GM23248 (cell line): Measurements from ENCODE around the gene PALMD. TPM values are rescaled to one million over a fixed set of nuclear protein-coding genes. Genes with fewer than 3 reads are reported as not detected.

ENCODE experiments used
- DNase-seq: peaks from one replicate; pipeline ENCODE4 v3.0.0-alpha.2; 2015
- H2AFZ ChIP-seq: fragments of 200-600 bp; sonication (generic); 2 replicates; pipeline ENCODE4 v1.6.1; 2016; ENCODE audit warnings: antibody characterized with exemption
- H3F3A ChIP-seq: fragments of 200-600 bp; sonication (generic); 2 replicates; pipeline ENCODE4 v1.6.1; 2016; ENCODE audit warnings: mild to moderate bottlenecking, antibody characterized with exemption, mixed run types; ENCODE audit not compliant: insufficient read depth
- H3K27ac ChIP-seq: fragments of 200-600 bp; sonication (generic); 2 replicates; pipeline ENCODE4 v1.5.1; 2016; ENCODE audit warnings: mild to moderate bottlenecking
- H3K27me3 ChIP-seq: fragments of 200-600 bp; sonication (generic); replicated peaks from 2 replicates; pipeline ENCODE4 v1.6.1; 2016; ENCODE audit warnings: mild to moderate bottlenecking; ENCODE audit not compliant: insufficient read depth
- H3K36me3 ChIP-seq: fragments of 200-600 bp; sonication (generic); 2 replicates; pipeline ENCODE4 v1.6.1; 2016; ENCODE audit warnings: low read depth, mild to moderate bottlenecking
- H3K4me1 ChIP-seq: fragments of 200-600 bp; sonication (generic); 2 replicates; pipeline ENCODE4 v1.6.1; 2016; ENCODE audit warnings: mild to moderate bottlenecking; ENCODE audit not compliant: insufficient read depth
- H3K4me2 ChIP-seq: fragments of 200-600 bp; sonication (generic); one replicate; pipeline ENCODE4 v1.6.1; 2016; ENCODE audit warnings: mild to moderate bottlenecking; ENCODE audit not compliant: unreplicated experiment
- H3K4me3 ChIP-seq: fragments of 200-600 bp; sonication (generic); 2 replicates; pipeline ENCODE4 v1.5.1; 2016; ENCODE audit warnings: mild to moderate bottlenecking
- H3K79me2 ChIP-seq: fragments of 200-600 bp; sonication (generic); 2 replicates; pipeline ENCODE4 v1.6.1; 2016; ENCODE audit warnings: mild to moderate bottlenecking; ENCODE audit not compliant: insufficient read depth
- H3K9ac ChIP-seq: fragments of 200-600 bp; sonication (generic); 2 replicates; pipeline ENCODE4 v1.6.1; 2016; ENCODE audit warnings: mild to moderate bottlenecking
- H3K9me2 ChIP-seq: fragments of 200-600 bp; sonication (generic); 2 replicates; pipeline ENCODE4 v1.6.1; 2016; ENCODE audit warnings: mixed run types, mild to moderate bottlenecking, moderate library complexity; ENCODE audit not compliant: insufficient read depth
- H3K9me3 ChIP-seq: fragments of 200-600 bp; sonication (generic); one replicate; pipeline ENCODE4 v1.6.1; 2017; ENCODE audit warnings: low read depth
- H4K20me1 ChIP-seq: fragments of 200-600 bp; sonication (generic); 2 replicates; pipeline ENCODE4 v1.6.0; 2016; ENCODE audit not compliant: insufficient read depth
- EZH2 ChIP-seq: fragments of 200-600 bp; sonication (generic); IDR thresholded peaks from 2 replicates; pipeline ENCODE4 v1.6.1; 2018; ENCODE audit warnings: antibody characterized with exemption, mild to moderate bottlenecking; ENCODE audit not compliant: insufficient read depth, poor library complexity, severe bottlenecking
- EZH2phosphoT487 ChIP-seq: fragments of 200-600 bp; sonication (generic); IDR thresholded peaks from 2 replicates; pipeline ENCODE4 v1.6.1; 2018; ENCODE audit warnings: antibody characterized with exemption, moderate library complexity, mild to moderate bottlenecking, low read depth; ENCODE audit not compliant: insufficient read depth
- WGBS, 2 experiments: methylation state at CpG; one replicate each; pipeline ENCODE4 v1.1.6; 2015 to 2017; ENCODE audit warnings: low lambda C conversion rate in 2 of 2, low coverage in 1 of 2; ENCODE audit errors: missing lambda C conversion rate in 2 of 2; 5-methylcytosine and 5-hydroxymethylcytosine counted together
- in situ Hi-C: fragments of 300-500 bp; cut with MboI; formaldehyde crosslinking; loops from 2 replicates; pipeline ENCODE4 v1.15.0; 2020
- polyA plus RNA-seq: library from polyadenylated mRNA; unstranded; fragments of >200 nt; fragmentation: Nextera tagmentation; extraction: Ambion mirVana; gene quantifications from 2 replicates; pipeline ENCODE4 v1.2.1, GENCODE V29; 2016
- total RNA-seq: library from RNA; depleted of rRNA; stranded (reverse); fragments of >200 nt; shearing (Covaris generic); gene quantifications from 2 replicates; pipeline ENCODE4 v1.2.3, GENCODE V29; 2014

PALMD gene
- total and polyA plus RNA-seq, 2 experiments from 2014 or later, result 0.09 to 0.11 TPM

- 0 out of 2 replicates have a peak, but pooled peaks cover 15% of the 10 kb centered on the region for H3K4me1 ChIP-seq
These were observed 9.5 kb downstream of the PALMD start for GRCh38 chr1:99655376-99655775.

DNA sequence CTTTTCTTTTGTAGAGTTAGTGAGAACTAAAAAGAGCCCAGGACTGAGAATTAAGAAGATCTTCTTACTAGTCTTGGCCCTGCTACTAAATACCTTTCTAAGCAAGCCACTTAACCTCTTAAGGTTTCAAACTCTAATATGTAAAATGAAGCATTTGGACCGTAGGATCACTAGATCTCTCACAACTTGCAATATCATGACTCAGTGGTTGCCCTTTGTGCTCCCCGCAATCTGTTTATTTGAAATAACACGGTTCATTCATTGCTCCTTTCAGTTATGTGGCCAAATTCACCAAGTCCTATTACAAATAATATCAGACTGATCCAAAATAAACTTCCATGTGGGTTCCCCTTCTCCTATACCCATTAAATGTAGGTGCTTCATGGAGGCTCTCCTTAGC is 10.8 kb downstream of the PALMD start:
- no peak overlapping the region for H3K9ac ChIP-seq
- H3K9me3 ChIP-seq, result no peaks in the 10 kb centered on the region
- H3K79me2 ChIP-seq, result no peaks in the 10 kb centered on the region
- in situ Hi-C loops, result no loop called here
- H3K4me1 ChIP-seq, result peaks cover 17% of the 10 kb centered on the region
- no peak overlapping the region for H3K4me2 ChIP-seq
- H3K27me3 ChIP-seq, result no peaks in the 10 kb centered on the region
- H3F3A ChIP-seq, result peaks cover 3% of the 10 kb centered on the region
- TF ChIP-seq EZH2 (no peak), EZH2phosphoT487 (no peak)
- no peaks in the 10 kb centered on the region for H3K36me3 ChIP-seq
- DNase-seq, result no peak
- WGBS, 2 experiments, result 87 to 94% methylated on average over 3 of the region's 3 CpGs
- no peak overlapping the region for H2AFZ ChIP-seq
- no peak overlapping the region for H3K27ac ChIP-seq
- H4K20me1 ChIP-seq, result no peaks in the 10 kb centered on the region
- H3K4me3 ChIP-seq, result no peak overlapping the region
- H3K9me2 ChIP-seq, result no peaks in the 10 kb centered on the region

More at GRCh38 chr1:99655376-99655775, 9.5 kb downstream of the PALMD start:
- Histone ChIP-seq H3K79me2 (no peaks in the 10 kb centered on the region), H3F3A (no peaks in the 10 kb centered on the region), H3K27me3 (no peaks in the 10 kb centered on the region), H3K9me2 (no peaks in the 10 kb centered on the region), H4K20me1 (no peaks in the 10 kb centered on the region), H3K4me3 (no peak overlapping the region), H3K4me2 (no peak overlapping the region), H2AFZ (no peak overlapping the region), H3K9me3 (no peaks in the 10 kb centered on the region), H3K27ac (no peak overlapping the region), H3K36me3 (no peaks in the 10 kb centered on the region), H3K9ac (no peak overlapping the region)
- DNase-seq, result no peak
- in situ Hi-C loops, result no loop called here
- whole genome bisulfite sequencing, 2 experiments, result 90 to 99% methylated on average over 3 of the region's 3 CpGs
- no peak for TF ChIP-seq EZH2phosphoT487
- TF ChIP-seq EZH2, result no peak

DNA sequence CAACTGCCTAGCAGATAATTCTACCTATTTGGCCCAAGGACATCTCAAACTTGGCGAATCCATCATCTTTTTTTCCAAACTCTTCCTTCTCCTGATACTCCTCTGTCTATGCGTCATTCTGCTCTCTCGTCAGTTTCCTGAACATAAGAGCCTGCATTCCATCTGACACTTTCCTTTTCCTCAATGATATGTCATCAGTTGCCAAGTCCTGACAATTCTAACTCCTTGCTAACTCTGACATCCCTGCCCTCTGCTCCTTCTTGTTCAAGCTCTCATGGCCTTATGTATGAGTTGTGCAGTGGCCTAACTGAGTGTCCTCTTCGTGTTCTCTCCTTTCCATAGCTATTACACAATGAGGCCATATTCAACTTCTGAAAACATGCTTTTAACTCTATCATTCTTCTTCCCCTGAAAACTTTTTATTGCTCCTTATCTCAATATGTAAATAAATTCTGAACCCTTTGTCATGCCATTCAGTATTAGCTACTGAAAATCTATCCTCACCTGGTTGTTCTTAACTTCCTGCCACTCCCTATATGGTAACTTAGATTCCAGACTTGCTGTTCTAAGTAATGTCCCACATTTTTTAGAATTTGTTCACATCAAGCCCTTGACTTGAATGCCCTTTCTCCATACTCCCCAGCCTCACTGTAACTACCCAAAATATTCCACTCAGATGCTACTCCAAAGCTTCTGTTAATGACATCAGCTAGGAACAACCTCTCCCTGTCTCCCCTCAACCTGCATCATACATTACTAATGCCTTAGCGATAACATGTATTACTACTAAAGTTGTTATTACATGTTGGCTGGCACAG is 11.5 kb downstream of the PALMD start:
- in situ Hi-C loops, result no loop called here
- WGBS, 2 experiments, result 80 to 81% methylated on average over 5 of the region's 5 CpGs
- Histone ChIP-seq H3K4me3 (no peak overlapping the region), H3K9me3 (no peaks in the 10 kb centered on the region), H2AFZ (no peak overlapping the region), H3K4me2 (no peak overlapping the region), H3F3A (peaks cover 10% of the 10 kb centered on the region), H3K79me2 (no peaks in the 10 kb centered on the region), H4K20me1 (no peaks in the 10 kb centered on the region), H3K9ac (no peak overlapping the region), H3K27ac (no peak overlapping the region), H3K36me3 (no peaks in the 10 kb centered on the region), H3K9me2 (no peaks in the 10 kb centered on the region), H3K4me1 (peaks cover 22% of the 10 kb centered on the region), H3K27me3 (no peaks in the 10 kb centered on the region)
- TF ChIP-seq EZH2phosphoT487, result no peak
- no peak for TF ChIP-seq EZH2
- DNase-seq, result no peak

DNA sequence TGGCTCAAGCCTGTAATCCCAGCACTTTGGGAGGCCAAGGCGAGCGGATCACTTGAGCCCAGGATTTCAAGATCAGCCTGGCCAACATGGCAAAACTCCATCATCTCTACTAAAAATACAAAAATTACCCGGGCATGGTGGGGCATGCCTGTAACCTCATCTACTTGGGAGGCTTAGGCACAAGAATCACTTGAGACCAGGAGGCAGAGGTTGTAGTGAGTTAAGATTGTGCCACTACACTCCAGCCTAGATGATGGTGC is 12.0 kb downstream of the PALMD start:
- Histone ChIP-seq H3K9me3 (no peaks in the 10 kb centered on the region), H3K27ac (no peak overlapping the region), H3K4me3 (no peak overlapping the region), H3K9ac (no peak overlapping the region), H3K9me2 (no peaks in the 10 kb centered on the region), H3K4me1 (peaks cover 21% of the 10 kb centered on the region), H2AFZ (no peak overlapping the region), H3K27me3 (no peaks in the 10 kb centered on the region), H3K79me2 (no peaks in the 10 kb centered on the region), H4K20me1 (no peaks in the 10 kb centered on the region), H3K4me2 (no peak overlapping the region), H3F3A (peaks cover 13% of the 10 kb centered on the region), H3K36me3 (no peaks in the 10 kb centered on the region)
- no peak for DNase-seq
- 93 to 98% methylated on average over 3 of the region's 3 CpGs for WGBS, 2 experiments
- in situ Hi-C loops, result no loop called here
- TF ChIP-seq EZH2phosphoT487 (no peak), EZH2 (no peak)
